K562 (cell line): ENCODE data around the gene FRAT2. TPM values are rescaled to one million over a fixed set of nuclear protein-coding genes. Genes with fewer than 3 reads are reported as not detected.

Experiments used
- ATAC-seq: fragments of 200-7000 bp; cut with Tn5 transposase; 3 replicates; pipeline ENCODE4 v1.9.1; 2020; ENCODE audit warnings: moderate library complexity
- BruUV-seq: library from RNA; stranded (reverse); fragments of 400-500 nt; replicated peaks from 2 replicates; lab custom pipeline; 2021; lab: Mats Ljungman, UMichigan
- CTCF ChIA-PET: fragments of 300-600 bp; formaldehyde crosslinking; extraction: SDS; loops from one replicate; lab custom pipeline; 2021; ENCODE audit warnings: low intra/inter-chr PET ratio; lab: Yijun Ruan, JAX
- POLR2A ChIA-PET: fragments of 300-600, 350-650 bp; sonication (Branson Sonifier 250); formaldehyde crosslinking; extraction: SDS; loops from one replicate; lab custom pipeline; 2021; ENCODE audit warnings: antibody characterized with exemption, inconsistent platforms; lab: Yijun Ruan, JAX
- DNase-seq, 4 experiments: peaks; one replicate each; pipeline versions ENCODE4 v3.0.0 to v3.0.0-alpha.2; 2011 to 2018; ENCODE audit warnings: low spot score in 3 of 4, mixed read lengths in 3 of 4; ENCODE audit errors: extremely low read depth in 1 of 4
- FAIRE-seq: peaks from 2 replicates; lab custom pipeline; 2011; peaks lifted over from hg19 to GRCh38; lab: Jason Lieb, UNC
- H2AFZ ChIP-seq: 2 replicates; pipeline ENCODE4 v1.6.0; 2011; ENCODE audit warnings: low read depth, low read length, control low read depth, inconsistent platforms
- H3K27ac ChIP-seq: fragments of 200-600 bp; 3 replicates; pipeline ENCODE4 v1.8.0; 2011; ENCODE audit warnings: low read depth, mild to moderate bottlenecking, control low read depth, inconsistent platforms, low read length, moderate library complexity, mixed read lengths; ENCODE audit errors: extremely low read depth
- H3K27me3 ChIP-seq, 2 experiments: fragments of 300-600 bp in 1 of 2; 2 replicates in 1 of 2; 3 replicates in 1 of 2; pipeline versions ENCODE4 v1.6.0 to v1.8.0; 2011; ENCODE audit warnings: inconsistent platforms in 2 of 2, low read length in 2 of 2, mild to moderate bottlenecking in 1 of 2, mixed read lengths in 1 of 2, moderate library complexity in 1 of 2; ENCODE audit not compliant: control insufficient read depth in 2 of 2, insufficient read depth in 2 of 2
- H3K36me3 ChIP-seq: fragments of 300-600 bp; 3 replicates; pipeline ENCODE4 v1.8.0; 2011; ENCODE audit warnings: mild to moderate bottlenecking, low read length, inconsistent platforms; ENCODE audit not compliant: control insufficient read depth, insufficient read depth
- H3K4me1 ChIP-seq, 2 experiments: fragments of 200-600 bp in 1 of 2; replicated peaks in 1 of 2; 2 replicates in 1 of 2; 3 replicates in 1 of 2; pipeline versions ENCODE4 v1.5.1 to v1.8.0; 2011; ENCODE audit warnings: inconsistent platforms in 2 of 2, low read length in 2 of 2, mild to moderate bottlenecking in 1 of 2, mixed read lengths in 1 of 2, moderate library complexity in 1 of 2; ENCODE audit not compliant: control insufficient read depth in 2 of 2, insufficient read depth in 2 of 2
- H3K4me2 ChIP-seq: 2 replicates; pipeline ENCODE4 v1.6.1; 2011; ENCODE audit warnings: low read length, control low read depth, inconsistent platforms, mixed read lengths; ENCODE audit not compliant: insufficient read depth
- H3K4me3 ChIP-seq: fragments of 200-600 bp; sonication (generic), shearing (Covaris generic); 2 replicates; pipeline ENCODE4 v1.5.1; 2016; ENCODE audit warnings: control low read depth, inconsistent platforms
- H3K79me2 ChIP-seq: fragments of 200-600 bp; 3 replicates; pipeline ENCODE4 v1.8.0; 2011; ENCODE audit warnings: low read length, inconsistent platforms; ENCODE audit not compliant: control insufficient read depth, insufficient read depth
- H3K9ac ChIP-seq, 2 experiments: 2 replicates each; pipeline versions ENCODE4 v1.6.0 to v1.6.1; 2011; ENCODE audit warnings: low read depth in 2 of 2, low read length in 2 of 2, control low read depth in 1 of 2, inconsistent platforms in 1 of 2, mild to moderate bottlenecking in 1 of 2, mixed read lengths in 1 of 2; ENCODE audit not compliant: insufficient read depth in 1 of 2
- H3K9me1 ChIP-seq: one replicate; pipeline ENCODE4 v1.6.0; 2011; ENCODE audit warnings: inconsistent platforms, mild to moderate bottlenecking, low read length, moderate library complexity; ENCODE audit not compliant: control insufficient read depth, insufficient read depth
- H3K9me3 ChIP-seq: replicated peaks from 2 replicates; pipeline ENCODE4 v1.5.1; 2011; ENCODE audit warnings: low read depth, low read length, inconsistent platforms; ENCODE audit not compliant: control insufficient read depth, insufficient read depth
- H4K20me1 ChIP-seq: replicated peaks from 2 replicates; pipeline ENCODE4 v1.6.1; 2011; ENCODE audit warnings: low read length, inconsistent platforms, mixed read lengths; ENCODE audit not compliant: control insufficient read depth, insufficient read depth
- CBFA2T2 ChIP-seq: fragments of 450-650 bp; conservative IDR thresholded peaks from 2 replicates; pipeline ENCODE4 v1.6.1; 2017; ENCODE audit warnings: mild to moderate bottlenecking
- EP300 ChIP-seq: IDR thresholded peaks from 2 replicates; pipeline ENCODE4 v1.6.1; 2012; ENCODE audit warnings: low read length, improper control_type of control experiment
- GATAD2A ChIP-seq: fragments of 450-650 bp; IDR thresholded peaks from 2 replicates; pipeline ENCODE4 v1.6.1; 2017
- POU5F1 ChIP-seq: fragments of 150-350 bp; IDR thresholded peaks from 2 replicates; pipeline ENCODE4 v1.6.1; 2014; ENCODE audit warnings: borderline replicate concordance, low read length, low read depth, mild to moderate bottlenecking; ENCODE audit not compliant: partially characterized antibody
- RB1 ChIP-seq: fragments of 450-650 bp; IDR thresholded peaks from 2 replicates; pipeline ENCODE4 v1.6.1; 2017; ENCODE audit warnings: low read depth, mild to moderate bottlenecking
- RREB1 ChIP-seq: fragments of 250-450 bp; sonication (Bioruptor Pico); IDR thresholded peaks from 2 replicates; pipeline ENCODE4 v1.4.0; 2020
- STAT5A ChIP-seq: IDR thresholded peaks from 2 replicates; pipeline ENCODE4 v1.6.1; 2012; ENCODE audit warnings: low read length, inconsistent platforms, borderline replicate concordance
- TAL1 ChIP-seq: fragments of 450-650 bp; IDR thresholded peaks from 2 replicates; pipeline ENCODE4 v1.6.1; 2016; ENCODE audit warnings: mild to moderate bottlenecking
- ZNF699 ChIP-seq: fragments of 250-450 bp; sonication (Bioruptor Pico); IDR thresholded peaks from 2 replicates; pipeline ENCODE4 v1.8.0; 2021; ENCODE audit warnings: mild to moderate bottlenecking, moderate library complexity; ENCODE audit not compliant: insufficient replicate concordance
- WGBS: fragments of 100-300 bp; shearing (Covaris generic); methylation state at CpG from one replicate; pipeline ENCODE4 v1.1.6; 2016; ENCODE audit warnings: low coverage, mixed read lengths; ENCODE audit not compliant: insufficient coverage; ENCODE audit errors: missing lambda C conversion rate; 5-methylcytosine and 5-hydroxymethylcytosine counted together
- in situ Hi-C: fragments of 300-500 bp; cut with MboI; formaldehyde crosslinking; loops from 4 replicates; pipeline ENCODE4 v1.15.0; 2018; ENCODE audit warnings: inconsistent platforms, mixed read lengths
- intact Hi-C: fragments of 100-400 bp; cut with micrococcal nuclease; formaldehyde crosslinking; loops from 2 replicates; pipeline ENCODE4 v1.14.2; 2022
- polyA plus RNA-seq, 8 experiments: library from polyadenylated mRNA; depleted of rRNA in 4 of 8; stranded (reverse) in 5 of 8; unstranded in 3 of 8; fragments of >200 nt; fragmentation: Nextera tagmentation in 2 of 8; fragmentation: Illumina TruSeq in 1 of 8; extraction: Ambion mirVana in 2 of 8; extraction: Trizol in 1 of 8; gene quantifications; 2 replicates each; pipeline versions ENCODE4 v1.2.1 to v1.2.3, GENCODE V29; 2011 to 2014; ENCODE audit warnings: inconsistent platforms in 1 of 8, missing spikeins in 1 of 8
- total RNA-seq, 7 experiments: library from RNA; depleted of rRNA in 6 of 7; stranded (reverse); fragments of >200 nt in 6 of 7; fragmentation: Illumina TruSeq in 2 of 7; extraction: Trizol in 2 of 7; gene quantifications; 2 replicates each; pipeline versions ENCODE4 v1.2.1 to v1.2.3, GENCODE V29; 2011 to 2021; ENCODE audit warnings: low replicate concordance in 1 of 7
- TF ChIP-seq, protein P1 (sequence below): IDR thresholded peaks from 2 replicates; pipeline ENCODE4 v1.6.1; 2016; ENCODE audit warnings: missing genetic modification characterization, missing compliant biosample characterization
- TF ChIP-seq, protein P2 (sequence below), 2 experiments: fragments of 450-650 bp; conservative IDR thresholded peaks; 2 replicates each; pipeline ENCODE4 v1.6.1; 2017; ENCODE audit warnings: mild to moderate bottlenecking in 2 of 2, moderate library complexity in 2 of 2

Gene FRAT2
- total and polyA plus RNA-seq, 9 of the 15 experiments (the other 6 are each of a cell fraction or from before 2014, with no cell fraction given): 4.3 to 31.7 (median 19.5) TPM

- Histone ChIP-seq H3K27ac (no peak overlapping the region), H4K20me1 (no peaks in the 10 kb centered on the region), H2AFZ (no peak overlapping the region), H3K4me1 (peaks cover 0 to 3% of the 10 kb centered on the region in 2 experiments; a peak in 1 of 5 replicates), H3K27me3 (no peaks in the 10 kb centered on the region), H3K4me3 (no peak overlapping the region), H3K4me2 (no peak overlapping the region), H3K79me2 (no peaks in the 10 kb centered on the region), H3K9me3 (no peaks in the 10 kb centered on the region), H3K9ac (no peak overlapping the region), H3K9me1 (no peaks in the 10 kb centered on the region), H3K36me3 (peaks cover 73% of the 10 kb centered on the region)
- ChIA-PET CTCF (no interaction called here), POLR2A (no interaction called here)
- in situ Hi-C loops: no loop called here
- intact Hi-C loops: no loop called here
- 100% methylated on average over 3 of the region's 6 CpGs for WGBS
- TF ChIP-seq RB1 (no peak), TAL1 (no peak), POU5F1 (no peak), CBFA2T2 (no peak), EP300 (no peak), STAT5A (no peak), GATAD2A (no peak), ZNF699 (CRISPR knock-in tag) (no peak), RREB1 (no peak)
- TF ChIP-seq, protein P1, sequence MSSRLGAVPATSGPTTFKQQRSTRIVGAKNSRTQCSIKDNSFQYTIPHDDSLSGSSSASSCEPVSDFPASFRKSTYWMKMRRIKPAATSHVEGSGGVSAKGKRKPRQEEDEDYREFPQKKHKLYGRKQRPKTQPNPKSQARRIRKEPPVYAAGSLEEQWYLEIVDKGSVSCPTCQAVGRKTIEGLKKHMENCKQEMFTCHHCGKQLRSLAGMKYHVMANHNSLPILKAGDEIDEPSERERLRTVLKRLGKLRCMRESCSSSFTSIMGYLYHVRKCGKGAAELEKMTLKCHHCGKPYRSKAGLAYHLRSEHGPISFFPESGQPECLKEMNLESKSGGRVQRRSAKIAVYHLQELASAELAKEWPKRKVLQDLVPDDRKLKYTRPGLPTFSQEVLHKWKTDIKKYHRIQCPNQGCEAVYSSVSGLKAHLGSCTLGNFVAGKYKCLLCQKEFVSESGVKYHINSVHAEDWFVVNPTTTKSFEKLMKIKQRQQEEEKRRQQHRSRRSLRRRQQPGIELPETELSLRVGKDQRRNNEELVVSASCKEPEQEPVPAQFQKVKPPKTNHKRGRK: no peak
- TF ChIP-seq, protein P2, sequence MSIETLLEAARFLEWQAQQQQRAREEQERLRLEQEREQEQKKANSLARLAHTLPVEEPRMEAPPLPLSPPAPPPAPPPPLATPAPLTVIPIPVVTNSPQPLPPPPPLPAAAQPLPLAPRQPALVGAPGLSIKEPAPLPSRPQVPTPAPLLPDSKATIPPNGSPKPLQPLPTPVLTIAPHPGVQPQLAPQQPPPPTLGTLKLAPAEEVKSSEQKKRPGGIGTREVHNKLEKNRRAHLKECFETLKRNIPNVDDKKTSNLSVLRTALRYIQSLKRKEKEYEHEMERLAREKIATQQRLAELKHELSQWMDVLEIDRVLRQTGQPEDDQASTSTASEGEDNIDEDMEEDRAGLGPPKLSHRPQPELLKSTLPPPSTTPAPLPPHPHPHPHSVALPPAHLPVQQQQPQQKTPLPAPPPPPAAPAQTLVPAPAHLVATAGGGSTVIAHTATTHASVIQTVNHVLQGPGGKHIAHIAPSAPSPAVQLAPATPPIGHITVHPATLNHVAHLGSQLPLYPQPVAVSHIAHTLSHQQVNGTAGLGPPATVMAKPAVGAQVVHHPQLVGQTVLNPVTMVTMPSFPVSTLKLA (conservative IDR thresholded peaks at IDR 0.05): no peak
- DNase-seq: no peak
- no TSS peak for BruUV-seq
- ATAC-seq: no peak
- FAIRE-seq: no peak
Observed at GRCh38 chr10:97376413-97376812, 41.9 kb upstream of the FRAT2 start.
